Measurements from ENCODE around the gene FRS2. TPM values are rescaled to one million over a fixed set of nuclear protein-coding genes. Genes with fewer than 3 reads are reported as not detected.
A peak's percentile ranks its signal among the peaks of the same experiment; 100 is the strongest.

Gene FRS2
- total RNA-seq, 1 experiment from 2014 or later: 33.7 TPM

DNA sequence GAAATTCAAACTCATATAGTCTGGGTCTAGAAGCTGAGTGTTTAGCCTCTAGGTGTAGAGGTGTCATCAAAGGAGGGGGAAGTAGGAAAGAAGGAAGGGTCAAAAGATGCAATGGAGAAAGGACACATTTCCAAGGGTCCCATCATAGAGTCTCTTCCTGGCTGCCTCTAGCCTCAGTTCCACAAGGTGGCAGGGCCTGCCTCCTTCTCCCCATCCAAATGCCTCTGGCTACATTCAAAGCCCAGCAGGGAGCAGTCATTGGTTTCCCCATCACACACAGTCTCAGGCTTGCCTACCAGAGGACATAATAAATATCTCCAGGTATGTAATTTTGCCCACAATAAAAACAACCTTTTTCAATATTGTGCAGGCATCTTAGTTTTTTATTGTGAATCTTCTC is 113.0 kb downstream of the FRS2 start:
- H3K27ac ChIP-seq (ENCODE audit: insufficient read length, low read depth, low read length): no peak overlapping the region
- no peak overlapping the region for H3K56ac ChIP-seq (ENCODE audit: insufficient read length, low read depth, low read length)
- H3K4me1 ChIP-seq (ENCODE audit: insufficient read depth, low read length): no peaks in the 10 kb centered on the region
- no peak overlapping the region for H4K91ac ChIP-seq (ENCODE audit: insufficient read length, low read depth, low read length)
- no peak overlapping the region for H2BK20ac ChIP-seq (ENCODE audit: low read depth, low read length, poor library complexity, severe bottlenecking)
- TF ChIP-seq, protein P1, sequence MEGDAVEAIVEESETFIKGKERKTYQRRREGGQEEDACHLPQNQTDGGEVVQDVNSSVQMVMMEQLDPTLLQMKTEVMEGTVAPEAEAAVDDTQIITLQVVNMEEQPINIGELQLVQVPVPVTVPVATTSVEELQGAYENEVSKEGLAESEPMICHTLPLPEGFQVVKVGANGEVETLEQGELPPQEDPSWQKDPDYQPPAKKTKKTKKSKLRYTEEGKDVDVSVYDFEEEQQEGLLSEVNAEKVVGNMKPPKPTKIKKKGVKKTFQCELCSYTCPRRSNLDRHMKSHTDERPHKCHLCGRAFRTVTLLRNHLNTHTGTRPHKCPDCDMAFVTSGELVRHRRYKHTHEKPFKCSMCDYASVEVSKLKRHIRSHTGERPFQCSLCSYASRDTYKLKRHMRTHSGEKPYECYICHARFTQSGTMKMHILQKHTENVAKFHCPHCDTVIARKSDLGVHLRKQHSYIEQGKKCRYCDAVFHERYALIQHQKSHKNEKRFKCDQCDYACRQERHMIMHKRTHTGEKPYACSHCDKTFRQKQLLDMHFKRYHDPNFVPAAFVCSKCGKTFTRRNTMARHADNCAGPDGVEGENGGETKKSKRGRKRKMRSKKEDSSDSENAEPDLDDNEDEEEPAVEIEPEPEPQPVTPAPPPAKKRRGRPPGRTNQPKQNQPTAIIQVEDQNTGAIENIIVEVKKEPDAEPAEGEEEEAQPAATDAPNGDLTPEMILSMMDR (conservative IDR thresholded peaks at IDR 0.05): peak; percentile 56
- H3K79me1 ChIP-seq (ENCODE audit: insufficient read depth, low read depth, low read length, poor library complexity, severe bottlenecking): no peaks in the 10 kb centered on the region
- no peaks in the 10 kb centered on the region for H3K27me3 ChIP-seq (ENCODE audit: insufficient read depth, low read length)
- H3K27ac Mint-ChIP-seq: no peak overlapping the region
- H3K4me1 Mint-ChIP-seq: peaks cover 11 to 19% of the 10 kb centered on the region in 2 experiments
- no peak overlapping the region for H2BK12ac ChIP-seq (ENCODE audit: insufficient read length, low read depth, low read length)
- H3K36me3 Mint-ChIP-seq (ENCODE audit: insufficient read depth in 1 of 3, low read depth in 3 of 3): peaks cover 14 to 24% (median 23%) of the 10 kb centered on the region in 3 experiments; a peak in 6 of 7 replicates
- H2BK15ac ChIP-seq (ENCODE audit: low read depth, low read length): no peak overlapping the region
- no peak overlapping the region for H3K4me2 ChIP-seq (ENCODE audit: insufficient read depth, insufficient read length, low read length)
- no peak overlapping the region for H3K4me3 Mint-ChIP-seq
- H4K5ac ChIP-seq (ENCODE audit: insufficient read length, low read depth, low read length): no peak overlapping the region
- no peak overlapping the region for H4K8ac ChIP-seq (replicated peaks; ENCODE audit: insufficient read length, low read depth, low read length)
- no peak overlapping the region for H2BK120ac ChIP-seq (ENCODE audit: low read depth, low read length, poor library complexity, severe bottlenecking)
- H3K23me2 ChIP-seq (ENCODE audit: insufficient read length, low read depth, low read length, poor library complexity, severe bottlenecking): no peaks in the 10 kb centered on the region
- no peak overlapping the region for H3K23ac ChIP-seq (ENCODE audit: insufficient read length, low read depth, low read length)
- no peak overlapping the region for H2AK5ac ChIP-seq (ENCODE audit: insufficient read length, low read length)
- no peak overlapping the region for H3T11ph ChIP-seq (ENCODE audit: low read length)
- no peak overlapping the region for H3K14ac ChIP-seq (ENCODE audit: insufficient read depth, low read length)
- H2AFZ ChIP-seq (ENCODE audit: low read length): no peak overlapping the region
- H3K18ac ChIP-seq (ENCODE audit: insufficient read length, low read depth, low read length): no peak overlapping the region
- H3K4ac ChIP-seq (ENCODE audit: low read depth, low read length): no peak overlapping the region
- peaks cover 3% of the 10 kb centered on the region; the same call in 1 of the 2 replicates for H3K79me2 ChIP-seq (ENCODE audit: insufficient read depth, low read length)
- no peaks in the 10 kb centered on the region for H3K9me3 Mint-ChIP-seq
- H3K27me3 Mint-ChIP-seq (ENCODE audit: low read depth): no peaks in the 10 kb centered on the region
- no peak overlapping the region for H3K9ac ChIP-seq (ENCODE audit: extremely low read depth, insufficient read length, low read length)
- H3K9me3 ChIP-seq (ENCODE audit: control insufficient read depth, low read depth, low read length): no peaks in the 10 kb centered on the region
- H2BK5ac ChIP-seq (ENCODE audit: insufficient read length, low read length): no peak overlapping the region
- peak; percentile 83 for DNase-seq
- no peaks in the 10 kb centered on the region for H4K20me1 ChIP-seq (ENCODE audit: control insufficient read depth, insufficient read depth, insufficient read length)
